Retina (tissue), 1 donor: ENCODE measurements around the gene SH3D21.
A peak's percentile ranks its signal among the peaks of the same experiment; 100 is the strongest.

Experiments
- DNase-seq: peaks from one replicate; pipeline ENCODE4 v3.0.0-alpha.2; 2016

Gene SH3D21

GRCh38 chr1:36359911-36360550 lies 53.9 kb downstream of the SH3D21 start:
- no peak for DNase-seq

- no peak for DNase-seq
These were observed 59.2 kb downstream of the SH3D21 start for GRCh38 chr1:36365381-36365780.

DNA sequence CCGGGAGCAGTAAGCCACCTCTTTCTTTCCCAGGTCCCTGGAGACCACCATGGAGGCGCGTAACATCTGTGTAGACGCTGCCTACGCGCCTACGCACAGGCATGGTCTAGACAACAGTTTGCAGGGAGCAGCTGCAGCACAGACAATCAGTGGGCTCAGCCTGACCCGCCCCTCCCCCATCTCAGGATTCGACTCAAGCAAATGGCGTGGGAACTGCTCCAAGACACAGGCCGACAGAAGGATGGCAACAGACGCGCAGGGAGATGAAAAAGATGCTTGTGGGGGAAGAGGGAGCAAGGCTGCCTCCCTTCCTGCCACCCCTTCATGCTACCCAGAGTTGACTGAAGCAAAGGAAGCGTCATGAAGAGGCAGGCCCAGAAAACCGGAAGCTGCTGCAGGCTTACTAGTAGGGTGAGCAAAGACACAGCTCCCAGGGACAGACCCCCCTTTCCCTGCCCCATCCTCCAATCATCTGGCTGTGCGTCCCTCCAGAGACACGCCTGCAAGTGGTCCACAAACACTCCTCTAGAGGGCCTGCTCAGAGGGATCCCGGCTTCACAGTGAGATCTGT lies 60.0 kb downstream of the SH3D21 start:
- peak; percentile 87 for DNase-seq

GRCh38 chr1:36367066-36367465 lies 60.9 kb downstream of the SH3D21 start:
- no peak for DNase-seq

DNA sequence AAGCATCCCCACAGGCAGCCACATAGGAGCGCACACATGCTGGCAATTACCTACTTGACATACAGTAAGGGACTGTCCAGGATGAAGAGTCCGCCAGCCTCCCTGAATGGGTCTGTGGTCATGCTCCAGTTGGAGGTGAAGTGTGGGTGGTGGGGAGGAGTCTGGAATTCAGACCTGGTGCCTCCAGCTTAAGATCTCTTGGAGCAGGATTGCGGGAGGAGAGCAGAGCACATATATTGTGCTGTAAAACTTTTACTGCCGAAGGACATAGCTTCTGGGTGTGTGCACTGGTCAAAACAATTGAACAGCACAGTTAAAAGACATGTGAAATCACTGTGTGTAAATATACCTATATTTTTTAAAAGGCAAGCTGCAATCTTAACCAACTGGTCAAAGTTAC lies 61.6 kb downstream of the SH3D21 start:
- DNase-seq = no peak

DNA sequence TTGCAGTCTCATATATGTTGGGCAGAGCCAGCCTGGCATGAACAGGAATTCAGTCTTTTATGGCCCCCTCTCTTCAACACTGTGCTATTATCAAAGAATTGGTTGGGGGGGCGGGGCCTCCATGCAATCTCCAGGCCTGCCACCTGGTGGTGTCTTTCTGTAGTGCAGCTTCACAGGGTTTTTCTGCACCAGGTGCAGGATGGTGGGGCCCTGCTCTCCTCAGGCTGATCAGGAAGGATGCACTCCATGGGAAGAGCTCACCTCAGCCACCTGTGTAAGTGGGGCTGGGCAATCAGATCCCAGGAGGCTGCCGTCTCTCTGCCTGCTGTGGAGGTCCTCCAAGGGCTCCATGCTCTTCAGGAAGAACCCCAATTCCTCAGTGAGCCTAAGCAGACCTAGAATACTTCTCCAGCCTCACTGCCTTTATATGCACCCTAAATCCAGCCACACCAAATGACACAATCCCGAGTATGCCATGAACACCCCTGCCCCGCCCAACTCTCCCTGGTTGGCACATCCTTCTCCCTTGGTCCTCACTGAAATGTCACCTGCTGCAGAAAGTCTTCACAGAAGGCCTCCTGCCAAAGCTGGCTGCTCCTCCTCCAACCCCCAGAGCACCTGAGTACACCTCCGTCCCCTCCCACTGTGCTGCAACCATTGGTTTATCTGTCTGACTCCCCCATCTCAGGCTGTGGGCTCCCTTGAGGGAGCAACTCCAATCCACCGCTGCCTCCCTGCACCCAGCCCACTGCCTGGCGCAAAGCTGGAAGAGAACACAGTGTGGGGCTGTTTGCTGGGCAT lies 63.1 kb downstream of the SH3D21 start:
- peak; percentile 82 for DNase-seq
